GM18907 (cell line): ENCODE data around the gene KDM6B.

Experiments
- ATAC-seq: cut with Tn5 transposase; IDR thresholded peaks from one replicate; pipeline ENCODE4 v1.9.1; 2021; ENCODE audit warnings: mild to moderate bottlenecking, moderate library complexity; ENCODE audit not compliant: unreplicated experiment

The KDM6B gene

DNA sequence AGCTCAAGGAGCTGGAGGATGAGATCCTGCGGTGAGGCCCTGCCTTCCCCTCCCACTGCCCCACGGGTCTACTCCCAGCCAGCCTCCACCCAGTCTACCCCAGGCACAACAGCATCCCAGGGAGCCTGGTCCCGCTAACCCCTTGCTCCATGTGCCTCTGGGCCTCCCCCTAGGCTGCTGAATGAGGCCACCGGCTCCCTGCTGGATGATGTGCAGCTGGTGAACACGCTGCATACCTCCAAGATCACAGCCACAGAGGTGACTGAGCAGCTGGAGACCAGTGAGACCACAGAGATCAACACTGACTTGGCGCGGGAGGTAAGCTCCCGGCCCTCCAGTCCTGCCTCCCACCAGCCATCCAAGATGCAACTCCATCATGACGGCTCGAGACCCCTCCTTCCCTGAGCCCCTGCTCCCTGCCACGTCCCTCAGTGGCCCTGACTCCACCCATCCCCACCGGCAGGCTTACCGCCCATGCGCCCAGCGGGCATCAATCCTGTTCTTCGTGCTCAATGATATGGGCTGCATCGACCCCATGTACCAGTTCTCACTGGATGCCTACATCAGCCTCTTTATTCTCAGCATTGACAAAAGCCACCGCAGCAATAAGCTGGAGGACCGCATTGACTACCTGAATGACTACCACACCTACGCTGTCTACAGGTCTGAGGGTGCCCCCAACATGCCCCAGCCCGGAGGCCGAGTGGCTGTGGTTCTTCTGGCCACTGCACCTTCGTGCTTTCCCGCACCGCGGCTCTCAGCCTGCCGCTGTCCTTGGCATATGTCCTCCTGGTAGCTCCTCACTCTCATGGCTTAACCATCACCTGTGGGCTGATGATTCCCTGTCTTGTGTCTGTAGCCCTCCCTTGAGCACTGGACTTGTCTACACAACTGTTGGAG lies 15.0 kb upstream of the KDM6B start:
- no peak for ATAC-seq

DNA sequence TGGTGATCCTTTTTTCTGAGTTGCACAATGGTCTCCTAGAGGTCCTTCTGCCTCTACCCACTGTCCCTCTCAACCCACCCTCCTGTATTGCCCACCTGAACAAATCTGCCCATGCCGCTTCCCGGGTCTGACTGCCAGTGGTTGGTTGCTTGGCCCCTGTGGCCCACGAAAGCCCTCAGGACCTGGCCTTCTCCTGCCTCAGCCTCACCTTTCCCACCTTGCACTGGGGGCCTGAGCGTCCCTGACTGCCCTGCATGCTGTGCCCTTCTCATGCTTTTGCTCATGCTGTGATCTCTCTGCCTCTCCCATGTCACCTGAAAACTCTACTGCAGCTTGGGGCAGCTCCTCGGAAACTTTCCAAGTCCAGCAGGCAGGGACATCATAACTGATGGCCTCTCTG lies 13.8 kb upstream of the KDM6B start:
- no peak for ATAC-seq

DNA sequence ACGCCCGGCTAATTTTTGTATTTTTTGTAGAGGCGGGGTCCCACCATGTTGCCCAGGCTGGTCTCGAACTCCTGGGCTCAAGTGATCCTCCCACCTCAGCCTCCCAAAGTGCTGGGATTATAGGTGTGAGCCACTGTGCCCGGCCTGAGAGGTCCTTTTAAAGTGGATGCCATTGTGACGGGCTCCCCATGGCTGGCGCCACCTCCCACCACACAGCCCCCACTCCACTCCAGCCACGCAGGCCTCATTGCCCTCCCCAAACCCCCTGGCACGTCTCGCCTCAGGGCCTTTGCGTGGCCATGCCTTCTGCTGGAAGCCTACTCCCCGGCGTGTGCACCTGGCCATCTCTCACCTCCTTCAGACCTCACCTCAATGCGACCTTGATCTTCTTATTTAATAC lies 11.9 kb upstream of the KDM6B start:
- no peak for ATAC-seq

DNA sequence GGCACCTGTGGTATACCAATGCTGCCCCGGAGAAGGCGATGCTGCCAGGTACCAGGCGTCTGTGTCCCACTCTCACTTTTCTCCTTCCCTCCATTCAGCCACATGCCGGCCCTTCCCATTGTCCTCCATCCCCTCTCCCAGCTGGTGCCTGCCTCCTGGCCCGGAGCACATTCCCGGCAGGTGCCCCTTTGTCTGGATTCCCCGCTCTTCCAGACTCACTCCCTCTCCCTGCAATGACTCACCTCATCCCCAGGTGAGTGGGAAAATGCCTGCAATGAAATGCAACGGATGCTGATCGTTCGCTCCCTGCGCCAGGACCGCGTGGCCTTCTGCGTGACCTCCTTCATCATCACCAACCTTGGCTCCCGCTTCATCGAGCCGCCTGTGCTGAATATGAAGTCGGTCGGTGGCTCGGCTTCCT lies 10.4 kb upstream of the KDM6B start:
- no peak for ATAC-seq

DNA sequence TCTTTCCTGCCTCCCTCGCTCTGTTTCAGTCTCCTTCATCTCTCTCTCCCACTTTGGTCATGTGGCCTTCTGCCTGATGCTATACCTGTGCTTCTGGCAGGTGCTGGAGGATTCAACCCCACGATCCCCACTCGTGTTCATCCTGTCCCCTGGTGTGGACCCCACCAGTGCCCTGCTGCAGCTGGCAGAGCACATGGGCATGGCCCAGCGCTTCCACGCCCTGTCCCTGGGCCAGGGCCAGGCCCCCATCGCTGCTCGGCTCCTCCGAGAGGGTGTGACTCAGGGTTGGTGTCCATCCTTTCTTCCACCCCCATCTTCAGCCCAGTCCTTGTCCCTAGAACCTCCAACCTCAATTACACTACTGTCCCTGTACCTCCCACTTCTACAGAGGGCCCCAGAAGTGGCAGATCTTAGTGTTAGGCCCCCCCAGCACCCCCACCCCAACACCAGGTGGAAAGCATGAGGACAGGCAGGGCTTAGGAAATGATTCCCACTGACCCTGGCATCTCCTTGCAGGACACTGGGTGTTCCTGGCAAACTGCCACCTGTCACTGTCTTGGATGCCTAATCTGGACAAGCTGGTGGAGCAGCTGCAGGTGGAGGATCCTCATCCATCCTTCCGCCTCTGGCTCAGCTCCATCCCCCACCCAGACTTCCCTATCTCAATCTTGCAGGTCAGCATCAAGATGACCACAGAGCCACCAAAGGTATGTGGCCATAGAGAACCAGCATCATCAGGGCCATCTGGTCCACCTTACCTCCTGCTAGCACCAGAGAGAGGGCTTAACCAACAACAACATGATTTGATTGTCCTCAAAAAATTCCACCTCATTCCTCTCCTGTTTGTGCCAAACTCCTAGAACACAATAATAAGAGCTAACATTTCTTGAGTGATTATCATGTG lies 9.7 kb upstream of the KDM6B start:
- no peak for ATAC-seq

DNA sequence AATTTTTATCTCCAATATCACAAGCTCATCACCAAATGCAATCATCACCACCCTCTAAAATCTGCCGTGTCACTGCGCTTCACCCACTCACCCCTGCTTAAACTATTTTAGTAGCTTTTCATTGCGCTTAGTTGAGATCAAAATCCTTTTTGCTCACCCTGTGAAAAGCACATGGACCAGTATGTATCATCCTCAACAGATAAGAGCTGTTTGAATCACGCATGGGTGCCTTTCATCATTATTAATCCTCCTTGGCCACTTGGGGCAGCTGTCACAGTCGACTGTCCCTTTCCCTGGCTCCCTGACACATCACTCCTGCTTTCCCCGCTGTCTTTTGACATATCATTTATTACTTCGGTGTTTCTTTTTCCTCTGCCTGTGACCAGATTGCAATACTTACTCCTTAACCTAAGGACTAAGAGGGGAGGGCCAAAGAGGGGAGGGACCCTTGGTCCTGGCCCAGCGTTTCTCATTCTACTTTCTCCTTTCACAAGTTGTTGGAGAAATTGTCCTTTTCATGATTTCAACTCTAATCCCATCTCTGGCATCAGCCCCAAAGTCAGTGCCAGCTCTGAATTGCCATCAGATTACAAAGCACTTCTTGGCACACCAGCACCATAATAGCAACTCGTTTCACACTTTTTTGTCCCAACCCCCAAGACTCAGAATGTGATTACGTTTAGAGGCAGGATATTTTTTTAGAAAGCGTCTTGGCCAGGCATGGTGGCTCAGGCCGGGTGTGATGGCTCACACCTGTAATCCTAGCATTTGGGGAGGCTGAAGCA lies 8.6 kb upstream of the KDM6B start:
- no peak for ATAC-seq

DNA sequence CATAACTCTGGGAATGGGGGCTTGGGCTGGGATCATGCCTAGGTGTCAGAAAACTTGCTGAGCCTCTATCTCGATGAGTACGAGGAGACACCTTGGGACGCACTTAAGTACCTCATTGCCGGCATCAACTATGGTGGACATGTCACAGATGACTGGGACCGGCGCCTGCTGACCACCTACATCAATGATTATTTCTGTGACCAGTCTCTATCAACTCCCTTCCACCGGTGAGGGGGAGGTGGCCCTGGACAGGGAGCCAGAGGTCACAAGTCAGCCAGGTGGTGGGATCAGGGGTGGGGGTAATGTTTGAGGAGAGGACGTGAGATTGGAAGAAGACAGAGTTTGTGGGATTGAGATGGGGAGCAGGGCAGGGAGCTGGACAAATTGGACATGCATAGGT lies 3.4 kb upstream of the KDM6B start:
- no peak for ATAC-seq

DNA sequence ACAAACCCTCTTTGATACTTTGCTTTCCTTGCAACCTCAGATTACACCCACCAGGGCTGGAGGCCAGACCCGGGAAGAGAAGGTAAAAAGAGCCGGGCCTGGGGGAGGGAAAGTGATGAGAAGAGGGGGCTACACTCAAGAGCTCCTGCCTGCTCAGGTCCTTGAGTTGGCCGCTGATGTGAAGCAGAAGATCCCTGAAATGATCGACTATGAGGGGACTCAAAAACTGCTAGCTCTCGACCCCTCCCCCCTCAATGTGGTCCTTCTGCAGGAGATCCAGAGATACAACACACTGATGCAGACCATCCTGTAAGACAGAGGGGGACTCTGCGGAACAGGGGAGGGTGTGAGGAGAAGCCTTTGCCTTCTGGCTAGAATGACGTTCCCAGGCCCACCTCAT lies 2.8 kb upstream of the KDM6B start:
- no peak for ATAC-seq

DNA sequence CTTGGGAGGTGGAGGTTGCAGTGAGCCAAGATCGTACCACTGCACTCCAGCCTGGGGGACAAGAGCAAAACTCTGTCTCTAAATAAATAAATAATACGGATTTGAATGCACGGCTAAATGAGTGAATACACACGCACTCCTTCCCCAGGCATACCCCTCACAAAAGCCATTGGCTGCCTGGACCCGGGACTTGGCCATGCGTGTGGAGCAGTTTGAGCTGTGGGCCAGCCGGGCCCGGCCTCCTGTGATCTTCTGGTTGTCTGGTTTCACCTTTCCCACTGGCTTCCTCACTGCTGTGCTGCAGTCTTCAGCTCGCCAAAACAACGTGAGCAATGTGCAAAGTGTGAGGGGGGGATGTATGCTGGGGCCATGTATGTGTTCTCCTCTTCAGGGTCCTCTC lies 1.6 kb upstream of the KDM6B start:
- ATAC-seq: no peak

DNA sequence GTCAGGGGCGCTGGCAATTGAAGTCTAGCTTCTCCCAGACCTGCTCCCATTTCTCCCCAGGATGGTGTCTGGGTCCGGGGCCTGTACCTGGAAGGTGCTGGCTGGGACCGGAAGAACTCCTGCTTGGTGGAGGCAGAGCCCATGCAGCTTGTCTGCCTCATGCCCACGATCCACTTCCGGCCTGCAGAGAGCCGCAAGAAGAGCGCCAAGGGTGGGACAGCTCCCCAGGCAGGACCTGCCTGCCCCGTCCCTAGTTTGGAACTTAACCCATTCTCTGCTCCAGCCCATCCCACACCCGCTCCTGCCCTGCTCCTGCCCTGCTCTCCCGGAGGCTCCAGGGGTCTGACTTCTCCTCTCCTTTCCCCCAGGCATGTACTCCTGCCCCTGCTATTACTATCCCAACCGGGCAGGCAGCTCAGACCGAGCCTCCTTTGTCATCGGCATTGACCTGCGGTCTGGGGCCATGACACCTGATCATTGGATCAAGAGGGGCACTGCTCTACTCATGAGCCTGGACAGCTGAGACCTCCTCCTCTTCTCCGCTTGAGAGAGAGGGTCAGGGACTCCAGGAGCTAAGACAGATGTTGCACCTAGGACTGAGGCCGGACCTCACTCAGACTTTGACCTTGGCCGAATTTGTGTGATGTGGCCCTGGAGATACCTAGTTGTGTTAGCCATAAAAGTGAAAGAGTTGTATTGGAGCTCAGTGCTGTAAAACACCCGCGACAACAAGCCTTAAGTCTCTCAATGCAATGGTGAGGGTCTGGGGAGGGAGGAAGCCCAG lies 814 bp upstream of the KDM6B start:
- no peak for ATAC-seq

DNA sequence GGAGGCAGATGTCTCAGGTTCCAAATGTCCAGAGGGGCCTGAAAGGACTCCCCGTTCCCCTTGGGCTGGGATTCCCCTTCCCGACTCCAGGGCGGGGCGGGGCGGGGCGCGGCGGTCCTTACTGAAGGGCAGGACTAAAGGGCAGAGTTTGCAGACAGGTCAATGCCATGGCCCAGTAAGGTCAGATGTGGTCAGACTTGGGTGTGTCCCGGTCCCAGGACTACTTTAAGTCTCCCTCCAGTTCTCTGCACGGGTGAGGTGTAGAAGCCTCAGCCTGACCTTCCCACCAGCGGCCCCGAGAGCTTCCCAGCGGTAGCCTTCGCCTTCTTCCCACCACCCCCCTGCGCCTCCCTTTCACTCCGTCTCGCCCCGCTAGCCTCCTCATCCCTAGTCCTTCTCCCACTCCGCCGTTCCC lies 532 bp downstream of the KDM6B start:
- peak; percentile 10 for ATAC-seq

DNA sequence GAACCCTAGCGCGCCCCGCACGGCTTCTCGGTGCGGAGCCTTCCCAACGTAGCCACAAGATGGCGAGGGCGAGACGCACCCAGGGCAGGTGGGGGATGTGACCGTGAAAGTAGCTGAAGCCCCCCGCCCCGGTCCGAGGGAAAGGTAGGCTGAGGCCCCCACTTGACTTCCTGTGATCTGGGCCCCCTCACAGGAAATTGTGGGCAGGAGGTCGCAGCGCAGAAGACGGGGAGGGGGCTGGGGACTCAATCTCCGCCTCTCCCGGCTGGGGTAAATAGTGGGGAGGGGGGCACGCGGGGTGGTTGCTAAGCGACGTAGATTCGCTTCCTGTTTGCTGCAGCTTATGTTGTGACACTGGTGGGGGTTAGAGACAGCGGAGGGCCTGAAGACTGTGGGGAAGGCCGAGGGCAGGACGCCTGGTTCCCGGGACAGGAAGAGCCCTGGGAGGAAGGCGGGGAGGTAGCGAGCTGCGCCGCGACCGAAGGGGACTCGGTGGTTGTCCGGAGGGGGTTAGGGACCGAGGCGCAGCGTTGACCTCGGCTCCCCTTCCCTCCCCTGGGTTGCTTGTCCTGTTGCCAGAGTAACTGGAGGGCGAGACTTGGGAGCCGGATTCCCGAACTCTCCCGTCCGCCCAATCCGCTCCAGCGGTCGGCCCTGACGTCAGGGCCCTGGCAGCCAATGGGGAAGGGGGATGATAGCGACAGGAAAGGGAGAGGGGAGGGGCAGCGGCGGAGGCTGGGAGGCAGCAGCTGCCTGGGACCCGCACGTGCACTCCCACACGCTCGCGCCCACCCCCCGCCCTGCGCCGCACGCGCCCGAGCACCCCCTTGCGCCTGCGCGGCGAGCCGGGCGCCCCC lies 1.2 kb downstream of the KDM6B start:
- ATAC-seq: peak; percentile 45

DNA sequence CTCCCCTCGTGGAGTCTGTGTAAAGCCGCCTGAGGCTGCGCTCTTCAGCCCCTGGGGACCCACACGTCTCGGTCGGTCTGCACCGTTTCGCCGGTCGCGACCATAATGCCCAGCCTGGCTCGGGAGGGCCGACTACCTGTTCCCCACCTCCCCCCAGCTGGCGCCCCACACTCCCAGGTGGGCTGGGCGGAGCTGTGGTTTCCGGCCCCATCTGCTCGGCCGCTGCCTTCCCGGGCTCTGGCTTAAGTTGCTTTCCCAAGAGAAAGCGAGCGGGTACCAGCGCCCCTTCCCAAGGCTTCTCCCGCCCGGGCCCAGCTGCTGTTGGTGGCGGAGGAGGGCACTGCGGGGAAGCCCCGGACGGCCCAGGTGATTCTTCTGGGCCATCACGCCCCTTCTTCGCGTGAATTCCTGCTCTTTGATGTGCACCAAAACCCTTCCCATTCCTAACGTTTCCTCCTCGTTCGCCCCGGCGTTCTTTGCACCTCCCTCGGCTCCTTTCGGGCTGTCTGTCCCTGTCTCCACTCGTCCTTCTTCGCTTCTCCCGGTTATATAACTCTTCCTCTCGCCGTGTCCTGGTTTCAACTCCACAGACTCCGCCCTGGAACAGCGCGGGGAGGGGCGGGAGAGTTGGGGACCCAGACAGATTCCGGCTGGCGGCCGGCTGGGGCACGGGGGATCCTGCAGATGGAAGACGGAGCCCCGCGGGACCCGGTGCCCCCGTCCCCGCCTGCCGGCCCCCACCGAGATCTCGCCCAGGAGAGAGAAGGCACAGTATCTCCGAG lies 2.0 kb downstream of the KDM6B start:
- ATAC-seq: peak; percentile 36

DNA sequence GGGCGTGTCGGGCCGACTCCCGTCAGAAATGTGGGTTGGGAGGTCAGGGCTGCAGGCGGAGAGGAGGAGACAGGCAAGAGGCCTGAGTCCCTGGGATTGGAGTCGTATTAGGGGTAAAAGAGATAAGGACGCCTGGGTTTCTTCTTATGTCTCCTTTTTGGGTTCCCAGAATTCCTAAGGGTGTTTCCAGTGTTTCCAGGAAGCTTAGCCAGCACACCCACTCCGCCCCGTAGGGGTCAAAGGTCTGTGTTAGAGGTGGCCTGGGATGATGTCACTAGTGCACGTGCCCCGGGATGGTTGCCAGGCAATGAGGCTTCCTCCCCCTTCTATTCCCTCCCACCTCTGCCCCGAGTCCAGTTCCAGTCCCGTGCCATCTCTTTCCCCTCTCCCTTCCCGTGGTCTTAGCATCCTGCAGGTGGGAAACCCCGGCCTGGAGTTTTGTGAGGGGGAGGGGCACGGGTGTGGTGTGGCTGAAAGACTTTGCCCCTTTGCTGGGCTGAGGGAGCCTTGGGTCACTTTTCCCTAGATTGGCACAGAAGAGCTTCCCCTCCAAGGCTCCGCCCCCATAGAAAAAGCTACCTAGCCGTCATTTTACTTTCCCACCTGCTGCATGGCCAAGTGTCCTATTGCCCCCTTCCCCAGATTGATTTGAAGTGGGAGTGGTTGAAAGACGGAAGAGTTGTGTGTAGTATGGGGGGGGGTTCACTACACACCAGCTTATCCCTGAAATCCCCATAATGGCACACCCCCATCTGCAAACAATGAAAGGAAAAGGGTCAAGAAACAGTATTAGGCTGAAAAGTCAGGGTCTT lies 2.8 kb downstream of the KDM6B start:
- ATAC-seq: peak; percentile 17

DNA sequence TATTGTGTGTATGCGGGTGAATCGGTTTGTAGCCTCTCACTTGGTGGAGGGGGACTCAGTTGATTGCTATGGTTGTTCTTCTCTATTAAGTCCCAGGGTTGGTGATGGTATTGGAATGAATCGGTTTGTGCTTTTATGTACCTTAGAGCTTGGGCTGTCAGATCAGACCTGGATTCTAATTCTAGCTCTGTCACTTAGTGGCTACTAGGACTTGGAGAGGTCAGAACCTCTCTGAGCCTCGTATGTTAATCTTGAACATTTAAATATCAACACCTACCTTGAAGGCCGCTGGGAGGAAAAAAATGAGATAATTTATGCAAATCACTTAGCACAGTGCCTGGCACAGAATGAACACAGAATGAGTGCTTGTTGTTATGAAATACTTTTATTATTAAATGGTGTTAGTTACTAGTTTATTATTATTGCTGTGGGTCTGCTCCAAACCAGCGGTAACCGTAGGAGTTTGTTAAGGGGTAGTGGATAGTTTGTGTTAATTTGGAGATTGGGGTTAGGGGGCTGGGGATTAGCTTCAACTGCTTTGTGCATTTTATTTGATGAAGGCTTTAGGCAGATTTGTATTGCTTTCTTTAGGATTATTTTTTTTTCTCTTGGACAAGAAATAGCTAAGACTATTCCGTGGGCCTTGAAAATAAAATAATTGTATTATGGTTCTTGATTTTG lies 3.5 kb downstream of the KDM6B start:
- ATAC-seq: no peak

DNA sequence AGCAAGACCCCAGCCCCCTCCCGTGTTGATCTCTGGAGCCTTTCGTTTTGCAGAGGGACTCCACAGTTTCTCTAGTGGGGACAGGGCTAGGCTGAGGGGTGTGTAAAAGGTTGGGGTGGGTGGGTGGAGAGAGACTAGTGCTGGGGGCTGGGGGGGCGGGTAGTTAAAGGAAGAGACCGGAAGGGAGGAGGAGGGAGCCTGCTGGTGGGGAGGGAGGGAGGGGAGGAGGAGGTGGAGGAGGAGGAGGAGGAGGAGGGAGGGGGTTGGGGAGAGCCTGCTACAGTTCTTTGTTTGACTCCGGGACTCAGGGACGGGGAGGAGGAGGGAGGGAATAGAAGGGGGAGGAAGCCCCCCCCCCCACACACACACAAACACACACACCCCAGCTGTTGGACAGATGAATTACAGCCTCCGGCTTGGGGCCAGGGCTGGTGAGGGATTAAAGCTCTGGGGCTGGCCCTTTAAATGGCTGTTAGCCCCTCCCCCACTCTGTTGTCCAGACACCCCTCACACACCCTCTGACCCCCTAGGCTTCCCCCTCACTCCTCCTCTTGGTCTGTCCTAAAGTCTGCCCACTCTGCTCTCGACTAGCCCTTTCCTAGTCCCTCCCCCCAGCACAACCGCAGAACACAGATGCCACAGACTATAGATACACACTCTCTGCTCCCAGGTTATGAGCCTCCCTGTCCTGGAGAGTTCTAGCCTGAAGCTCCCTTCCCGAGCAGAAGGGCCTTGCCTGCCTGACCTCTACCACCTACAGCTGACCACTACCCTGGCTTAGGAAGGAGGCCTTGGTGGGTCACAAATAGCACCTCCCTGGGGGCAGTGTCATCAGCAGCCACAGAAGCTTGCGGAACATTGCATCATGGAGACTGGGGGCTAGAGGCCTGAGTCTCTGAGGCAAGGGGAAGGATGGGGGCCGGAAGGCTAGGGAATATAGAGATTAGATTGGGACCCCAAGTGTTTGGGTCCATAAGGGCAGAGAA lies 4.4 kb downstream of the KDM6B start:
- ATAC-seq: no peak
